CD4-positive, alpha-beta T cell treated with Interleukin-6 at 100 ng/mL for 8 hours (primary cell): ENCODE results near the gene STKLD1.
A peak's percentile ranks its signal among the peaks of the same experiment; 100 is the strongest.
"Not testable (repeated sequence)": the region's sequence is repeated elsewhere in the genome, so short reads cannot be mapped to it uniquely, and the experiment has no call there.

ENCODE experiments used
- DNase-seq: peaks from one replicate; pipeline ENCODE4 v3.0.0-alpha.2; 2020; ENCODE audit warnings: mixed read lengths, low spot score

STKLD1 gene

GRCh38 chr9:133375724-133376654 is at the start of gene STKLD1, which contains the start of gene SURF4:
TSS of gene STKLD1 (plus strand) at chr9:133376366. CDS start at chr9:133376474, 108 bp downstream.
TSS of gene SURF4 (minus strand) at chr9:133376060. CDS start at chr9:133375969, 91 bp downstream.
- peak; percentile 94 for DNase-seq

- DNase-seq, result not testable (repeated sequence)
Observed at GRCh38 chr9:133327021-133327420, 49.1 kb upstream of the STKLD1 start.

GRCh38 chr9:133327834-133328484 is 48.2 kb upstream of the STKLD1 start:
- DNase-seq, result no peak

GRCh38 chr9:133329306-133330156 is 46.6 kb upstream of the STKLD1 start:
- DNase-seq, result not testable (repeated sequence)

GRCh38 chr9:133331221-133331620 is 44.9 kb upstream of the STKLD1 start:
- no peak for DNase-seq

GRCh38 chr9:133331641-133332380 is 44.4 kb upstream of the STKLD1 start:
- no peak for DNase-seq

GRCh38 chr9:133332381-133332730 is 43.8 kb upstream of the STKLD1 start:
- DNase-seq, result no peak

- no peak for DNase-seq
Observed at GRCh38 chr9:133333011-133333410, 43.2 kb upstream of the STKLD1 start.

- no peak for DNase-seq
Observed at GRCh38 chr9:133333566-133333965, 42.6 kb upstream of the STKLD1 start.

- no peak for DNase-seq
Observed at GRCh38 chr9:133334161-133334560, 42.0 kb upstream of the STKLD1 start.

GRCh38 chr9:133334888-133335287 is 41.3 kb upstream of the STKLD1 start:
- DNase-seq, result not testable (repeated sequence)

- DNase-seq, result peak; percentile 89
Observed at GRCh38 chr9:133335924-133336811, 40.0 kb upstream of the STKLD1 start, which contains the start of gene SURF6. TSS of gene SURF6 (minus strand) at chr9:133336188. CDS start at chr9:133336132, 56 bp downstream.

- no peak for DNase-seq
Observed at GRCh38 chr9:133339641-133340040, 36.5 kb upstream of the STKLD1 start.

- DNase-seq, result no peak
Observed at GRCh38 chr9:133340256-133340655, 35.9 kb upstream of the STKLD1 start.

GRCh38 chr9:133340916-133341315 is 35.2 kb upstream of the STKLD1 start:
- DNase-seq, result no peak

- DNase-seq, result no peak
Observed at GRCh38 chr9:133341369-133342068, 34.6 kb upstream of the STKLD1 start.

- no peak for DNase-seq
Observed at GRCh38 chr9:133342069-133342406, 34.1 kb upstream of the STKLD1 start.

GRCh38 chr9:133342570-133342969 is 33.6 kb upstream of the STKLD1 start:
- DNase-seq, result no peak

GRCh38 chr9:133344071-133344470 is 32.1 kb upstream of the STKLD1 start:
- no peak for DNase-seq

- no peak for DNase-seq
Observed at GRCh38 chr9:133344979-133345378, 31.2 kb upstream of the STKLD1 start.
